Erythroblast (primary cell): ENCODE data around the gene CD6.

ENCODE experiments used
- GATA1 ChIP-seq: IDR thresholded peaks from 2 replicates; pipeline ENCODE4 v1.6.1; 2011; ENCODE audit warnings: low read depth, mild to moderate bottlenecking, control low read depth, low read length, moderate library complexity
- POLR2A ChIP-seq: IDR thresholded peaks from 2 replicates; pipeline ENCODE4 v1.6.1; 2011; ENCODE audit warnings: mild to moderate bottlenecking, low read length

DNA sequence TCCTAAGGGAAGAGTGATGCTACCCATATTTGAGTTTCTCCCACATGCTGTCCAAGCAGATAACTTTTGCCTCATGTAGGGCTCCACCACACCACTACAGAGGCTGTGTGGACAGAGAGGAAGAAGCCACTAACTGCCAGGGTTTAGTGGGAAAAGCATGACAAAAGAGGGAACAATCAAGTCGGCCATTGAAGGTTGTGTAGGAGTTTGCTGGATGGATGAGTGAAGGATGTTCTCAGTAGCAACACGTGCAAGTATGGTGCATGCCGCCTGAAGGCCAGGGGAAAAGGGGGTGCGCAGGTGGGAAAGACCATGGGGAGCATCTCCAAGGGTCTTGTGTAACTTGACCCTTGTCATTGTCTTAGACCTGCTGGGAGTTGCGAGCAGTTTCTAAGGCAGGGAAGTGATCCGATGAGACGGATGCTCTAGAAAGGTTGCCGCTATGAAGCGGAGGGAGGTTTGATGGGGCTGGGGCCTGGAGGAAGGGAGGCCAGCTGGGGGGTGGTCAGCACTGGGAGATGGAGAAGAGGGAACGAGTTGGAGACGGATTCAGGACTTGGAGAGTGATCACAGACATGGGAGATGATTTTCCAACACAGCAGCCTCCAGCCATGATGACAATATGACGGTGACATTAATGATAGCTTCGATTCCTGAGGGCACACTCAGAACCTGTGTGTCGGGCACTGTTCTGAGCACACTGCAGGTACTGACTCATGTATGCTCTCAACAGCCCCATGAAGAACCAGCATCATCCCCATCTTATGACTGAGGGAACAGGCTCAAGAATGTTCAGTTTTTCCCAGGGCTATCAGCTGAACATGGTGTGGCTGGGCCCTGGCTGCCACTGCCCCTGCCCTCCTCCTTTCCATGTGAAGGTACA, 53.7 kb downstream of the CD6 start:
- TF ChIP-seq POLR2A (no peak), GATA1 (no peak)
